Motor neuron (in vitro differentiated cells): ENCODE results near the gene IFNA5. TPM values are rescaled to one million over a fixed set of nuclear protein-coding genes. Genes with fewer than 3 reads are reported as not detected.

Experiments used
- ATAC-seq, 8 experiments: fragments of 200-7000 bp; cut with Tn5 transposase; replicated peaks in 6 of 8; 2 replicates each; pipeline ENCODE4 v1.8.0; 2021; ENCODE audit warnings: mild to moderate bottlenecking in 8 of 8, moderate library complexity in 8 of 8
- H3K27ac ChIP-seq, 2 donors: fragments of 250-450 bp; sonication (Bioruptor Pico); 2 replicates each; pipeline ENCODE4 v1.9.0; 2021; ENCODE audit warnings: antibody characterized with exemption in 2 of 2, mild to moderate bottlenecking in 2 of 2, moderate library complexity in 1 of 2
- H3K4me1 ChIP-seq, 2 donors: fragments of 250-450 bp; sonication (Bioruptor Pico); replicated peaks in 1 of 2; 2 replicates each; pipeline ENCODE4 v1.6.1; 2021; ENCODE audit warnings: antibody characterized with exemption in 2 of 2, mild to moderate bottlenecking in 2 of 2, moderate library complexity in 1 of 2
- H3K4me3 ChIP-seq, 5 donors: fragments of 250-450 bp; sonication (Bioruptor Pico); 2 replicates each; pipeline ENCODE4 v1.9.0; 2021; ENCODE audit warnings: antibody characterized with exemption in 5 of 5, mild to moderate bottlenecking in 5 of 5, moderate library complexity in 4 of 5
- WGBS, 10 experiments: fragments of 450-650 bp; shearing (Covaris generic); methylation state at CpG; one replicate each; pipeline ENCODE4 v1.0.0; 2022; 5-methylcytosine and 5-hydroxymethylcytosine counted together
- in situ Hi-C, 9 experiments: fragments of 400-800 bp; cut with MboI; loops; one replicate each; pipeline ENCODE4 v1.15.0; 2021; ENCODE audit warnings: low sequenced_read_pairs in 9 of 9, low pct_unique_long_range_greater_than_20kb in 2 of 9; ENCODE audit not compliant: unreplicated experiment in 9 of 9
- total RNA-seq, 8 experiments: library from RNA; unstranded; fragments of 300-600 nt; gene quantifications; 2 replicates each; pipeline versions ENCODE4 v1.2.3 to v1.2.4, GENCODE V29; 2022

Gene IFNA5
- total RNA-seq, 8 experiments from 2014 or later = not detected

- in situ Hi-C loops = no loop called here
- ATAC-seq = no peak
- H3K4me1 ChIP-seq = no peaks in the 10 kb centered on the region
- 10 to 91% (median 77%) methylated on average over 2 to 5 of the region's 5 CpGs for WGBS, 10 experiments
- H3K27ac ChIP-seq = no peak overlapping the region
- H3K4me3 ChIP-seq = no peak overlapping the region
These were observed 19.0 kb downstream of the IFNA5 start for GRCh38 chr9:21286099-21286498.

GRCh38 chr9:21281275-21281674 is 23.8 kb downstream of the IFNA5 start:
- in situ Hi-C loops = no loop called here
- Histone ChIP-seq H3K4me3 (no peak overlapping the region), H3K27ac (no peak overlapping the region), H3K4me1 (no peaks in the 10 kb centered on the region)
- WGBS, 10 experiments = 17 to 100% (median 64%) methylated on average over 1 to 2 of the region's 2 CpGs; no CpG with 5 or more reads in 2 of the 10 experiments
- no peak for ATAC-seq

- Histone ChIP-seq H3K4me1 (no peaks in the 10 kb centered on the region), H3K27ac (no peak overlapping the region), H3K4me3 (no peak overlapping the region)
- 0 to 53% (median 22%) methylated on average over 2 of the region's 2 CpGs; no CpG with 5 or more reads in 2 of the 10 experiments for WGBS, 10 experiments
- no peak for ATAC-seq
- in situ Hi-C loops = no loop called here
These were observed 36.8 kb downstream of the IFNA5 start for GRCh38 chr9:21268347-21268657.

- Histone ChIP-seq H3K4me3 (no peak overlapping the region), H3K27ac (no peak overlapping the region), H3K4me1 (no peaks in the 10 kb centered on the region)
- in situ Hi-C loops = no loop called here
- 13 to 83% (median 57%) methylated on average over 1 to 4 of the region's 4 CpGs; no CpG with 5 or more reads in 1 of the 10 experiments for WGBS, 10 experiments
- ATAC-seq = no peak
These were observed 37.4 kb downstream of the IFNA5 start for GRCh38 chr9:21267485-21268346.

- no peaks in the 10 kb centered on the region for H3K4me1 ChIP-seq
- in situ Hi-C loops = no loop called here
- no peak for ATAC-seq
- H3K27ac ChIP-seq = no peak overlapping the region
- no peak overlapping the region for H3K4me3 ChIP-seq
- 0 to 83% (median 50%) methylated on average over 1 to 3 of the region's 3 CpGs; no CpG with 5 or more reads in 5 of the 10 experiments for WGBS, 10 experiments
These were observed 38.2 kb downstream of the IFNA5 start for GRCh38 chr9:21266733-21267484.

- 0 to 83% (median 0%) methylated on average over 1 of the region's 1 CpG; no CpG with 5 or more reads in 5 of the 10 experiments for WGBS, 10 experiments
- ATAC-seq = no peak
- Histone ChIP-seq H3K4me3 (no peak overlapping the region), H3K27ac (no peak overlapping the region), H3K4me1 (no peaks in the 10 kb centered on the region)
- in situ Hi-C loops = no loop called here
These were observed 39.5 kb downstream of the IFNA5 start for GRCh38 chr9:21265421-21266189.

GRCh38 chr9:21255538-21256212 is 49.4 kb downstream of the IFNA5 start:
- WGBS, 10 experiments = 37 to 97% (median 86%) methylated on average over 2 to 5 of the region's 5 CpGs; no CpG with 5 or more reads in 3 of the 10 experiments
- in situ Hi-C loops = loop anchor here in 1 of 9 experiments (10.0 kb wide), 1 partner anchor 59 kb away; no protein-coding TSS in a partner anchor
- no peak overlapping the region for H3K4me3 ChIP-seq
- ATAC-seq = peak in 2 of 8 experiments; percentile 19 to 34
- H3K27ac ChIP-seq = no peak overlapping the region
- no peaks in the 10 kb centered on the region for H3K4me1 ChIP-seq

Other genes starting within 250 kb of the IFNA5 start
- under 1 TPM in 5 of 8 experiments, not detected in 3; 0.16 to 0.71 (median 0.41) TPM for gene IFNB1, start 227.4 kb downstream of the IFNA5 start, total RNA-seq
- under 1 TPM in 3 of 8 experiments, not detected in 5; 0.05 to 0.29 (median 0.13) TPM for gene IFNW1, start 163.5 kb downstream of the IFNA5 start, total RNA-seq
- gene IFNA21, start 138.7 kb downstream of the IFNA5 start, total RNA-seq = under 1 TPM in 2 of 8 experiments, not detected in 6; 0.25 to 0.45 TPM
- gene IFNA4, start 117.7 kb downstream of the IFNA5 start, total RNA-seq = under 1 TPM in 1 of 8 experiments, not detected in 7; 0.71 TPM
- gene IFNA7, start 103.1 kb downstream of the IFNA5 start, total RNA-seq = under 1 TPM in 2 of 8 experiments, not detected in 6; 0.32 to 0.52 TPM
- gene IFNA10, start 98.2 kb downstream of the IFNA5 start, total RNA-seq = under 1 TPM in 2 of 8 experiments, not detected in 6; 0.23 to 0.57 TPM
- gene IFNA16, start 88.0 kb downstream of the IFNA5 start, total RNA-seq = under 1 TPM in 2 of 8 experiments, not detected in 6; 0.21 to 0.36 TPM
- gene IFNA17, start 77.1 kb downstream of the IFNA5 start, total RNA-seq = under 1 TPM in 2 of 8 experiments, not detected in 6; 0.23 to 0.38 TPM
- gene IFNA14, start 65.3 kb downstream of the IFNA5 start, total RNA-seq = under 1 TPM in 1 of 8 experiments, not detected in 7; 0.28 TPM
- 10 to 100 TPM; 25.6 to 44.6 (median 36.9) TPM for gene KLHL9, start 30.1 kb upstream of the IFNA5 start, total RNA-seq
- under 1 TPM in 1 of 8 experiments, not detected in 7; 0.43 TPM for gene IFNA6, start 45.6 kb upstream of the IFNA5 start, total RNA-seq
- under 1 TPM in 2 of 8 experiments, not detected in 6; 0.23 to 0.24 TPM for gene IFNA13, start 62.7 kb upstream of the IFNA5 start, total RNA-seq
- under 1 TPM in 1 of 8 experiments, not detected in 7; 0.33 TPM for gene IFNA2, start 80.1 kb upstream of the IFNA5 start, total RNA-seq
- not detected for gene IFNA8, start 103.8 kb upstream of the IFNA5 start, total RNA-seq
- gene IFNA1, start 135.1 kb upstream of the IFNA5 start, total RNA-seq = under 1 TPM in 1 of 8 experiments, not detected in 7; 0.67 TPM
- 1 to 10 TPM in 1 of 8 experiments, not detected in 7; 1.2 TPM for gene IFNE, start 177.0 kb upstream of the IFNA5 start, total RNA-seq